Upper lobe of left lung (tissue), 4 donors: ENCODE results near the gene RENBP.

Experiments
- EP300 ChIP-seq, 4 donors: sonication (generic); formaldehyde crosslinking; IDR thresholded peaks; one replicate each; pipeline ENCODE4 v1.5.1; 2017; ENCODE audit warnings: antibody characterized with exemption in 4 of 4, control low read depth in 2 of 4
- POLR2A ChIP-seq, 4 donors: fragments of 450-650 bp; IDR thresholded peaks; one replicate each; pipeline ENCODE4 v1.5.1; 2016 to 2017; ENCODE audit warnings: antibody characterized with exemption in 4 of 4, mild to moderate bottlenecking in 2 of 4
- POLR2AphosphoS5 ChIP-seq, 2 donors: sonication (generic); formaldehyde crosslinking; IDR thresholded peaks; one replicate each; pipeline ENCODE4 v1.5.1; 2017; ENCODE audit warnings: antibody characterized with exemption in 2 of 2
- TF ChIP-seq, protein P1 (sequence below), 6 experiments: fragments of 450-650 bp in 4 of 6; fragments of 200-600 bp in 2 of 6; sonication (generic) in 2 of 6; IDR thresholded peaks; one replicate each; pipeline ENCODE4 v1.5.1; 2016 to 2019; ENCODE audit warnings: antibody characterized with exemption in 6 of 6

DNA sequence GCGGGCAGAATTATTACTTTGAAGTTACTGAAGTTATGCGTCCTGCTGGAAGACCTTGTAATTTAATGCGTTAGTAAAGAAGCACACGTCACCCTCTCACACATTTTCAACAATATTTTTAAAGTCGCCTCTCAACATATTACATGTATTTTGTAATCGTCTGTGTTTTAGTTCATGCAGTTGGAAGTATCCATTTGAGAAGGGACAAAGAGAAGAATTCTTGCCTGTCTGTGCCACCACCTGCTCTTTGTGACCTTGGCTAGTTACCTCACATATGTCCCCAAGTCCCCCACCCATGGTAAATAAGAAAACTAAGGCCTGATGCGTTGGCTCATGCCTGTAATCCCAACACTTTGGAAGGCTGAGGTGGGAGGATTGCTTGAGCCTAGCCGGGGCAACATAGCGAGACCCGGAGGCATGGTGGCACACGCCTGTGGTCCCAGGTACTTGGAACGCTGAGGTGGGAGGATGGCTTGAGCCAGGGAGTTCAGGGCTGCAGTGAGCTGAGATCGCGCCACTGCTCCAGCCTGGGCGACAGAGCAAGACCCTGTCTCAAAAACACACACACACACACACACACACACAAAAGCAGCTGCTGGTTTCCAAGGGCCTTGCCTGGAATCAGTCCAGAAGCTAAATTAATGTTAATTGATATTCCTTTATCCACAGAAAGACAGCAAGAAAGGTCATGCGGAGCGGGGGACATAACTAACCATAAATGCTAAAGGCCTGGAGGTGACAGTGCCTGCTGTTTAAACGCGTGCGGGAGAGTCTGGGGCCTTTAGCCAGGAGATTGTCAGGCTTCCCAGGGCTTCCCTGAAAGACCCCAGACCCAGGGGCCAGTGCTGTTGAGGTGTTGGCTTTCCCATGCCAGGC, 28.9 kb upstream of the RENBP start:
- TF ChIP-seq POLR2A (IDR thresholded peaks at IDR 0.05) (no peak), EP300 (IDR thresholded peaks at IDR 0.05) (no peak), POLR2AphosphoS5 (IDR thresholded peaks at IDR 0.05) (no peak)
- TF ChIP-seq, protein P1, sequence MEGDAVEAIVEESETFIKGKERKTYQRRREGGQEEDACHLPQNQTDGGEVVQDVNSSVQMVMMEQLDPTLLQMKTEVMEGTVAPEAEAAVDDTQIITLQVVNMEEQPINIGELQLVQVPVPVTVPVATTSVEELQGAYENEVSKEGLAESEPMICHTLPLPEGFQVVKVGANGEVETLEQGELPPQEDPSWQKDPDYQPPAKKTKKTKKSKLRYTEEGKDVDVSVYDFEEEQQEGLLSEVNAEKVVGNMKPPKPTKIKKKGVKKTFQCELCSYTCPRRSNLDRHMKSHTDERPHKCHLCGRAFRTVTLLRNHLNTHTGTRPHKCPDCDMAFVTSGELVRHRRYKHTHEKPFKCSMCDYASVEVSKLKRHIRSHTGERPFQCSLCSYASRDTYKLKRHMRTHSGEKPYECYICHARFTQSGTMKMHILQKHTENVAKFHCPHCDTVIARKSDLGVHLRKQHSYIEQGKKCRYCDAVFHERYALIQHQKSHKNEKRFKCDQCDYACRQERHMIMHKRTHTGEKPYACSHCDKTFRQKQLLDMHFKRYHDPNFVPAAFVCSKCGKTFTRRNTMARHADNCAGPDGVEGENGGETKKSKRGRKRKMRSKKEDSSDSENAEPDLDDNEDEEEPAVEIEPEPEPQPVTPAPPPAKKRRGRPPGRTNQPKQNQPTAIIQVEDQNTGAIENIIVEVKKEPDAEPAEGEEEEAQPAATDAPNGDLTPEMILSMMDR (IDR thresholded peaks at IDR 0.05): no peak
